Muscle of leg (tissue), 11 donors: ENCODE data around the gene STK11. TPM values are rescaled to one million over a fixed set of nuclear protein-coding genes. Genes with fewer than 3 reads are reported as not detected.

Experiments
- DNase-seq: peaks from one replicate; pipeline ENCODE4 v3.0.0; 2013
- H3K27ac ChIP-seq: one replicate; pipeline ENCODE4 v1.5.1; 2013; ENCODE audit warnings: mild to moderate bottlenecking, low read length, control low read depth
- H3K27me3 ChIP-seq: one replicate; pipeline ENCODE4 v1.6.1; 2013; ENCODE audit warnings: low read length; ENCODE audit not compliant: control insufficient read depth, insufficient read depth
- H3K36me3 ChIP-seq: one replicate; pipeline ENCODE4 v1.6.1; 2013; ENCODE audit warnings: low read length; ENCODE audit not compliant: control insufficient read depth, insufficient read depth
- H3K4me1 ChIP-seq: one replicate; pipeline ENCODE4 v1.6.1; 2013; ENCODE audit warnings: low read length; ENCODE audit not compliant: control insufficient read depth, insufficient read depth
- H3K4me3 ChIP-seq: one replicate; pipeline ENCODE4 v1.5.1; 2013; ENCODE audit warnings: low read length, control low read depth
- H3K9me3 ChIP-seq: replicated peaks from 2 replicates; pipeline ENCODE4 v1.6.1; 2013; ENCODE audit warnings: low read depth, low read length; ENCODE audit not compliant: control insufficient read depth
- WGBS: methylation state at CpG from one replicate; pipeline ENCODE4 v1.1.5; 2013; ENCODE audit warnings: missing lambda C conversion rate; ENCODE audit not compliant: insufficient coverage; 5-methylcytosine and 5-hydroxymethylcytosine counted together
- polyA plus RNA-seq, 8 donors: library from polyadenylated mRNA; unstranded; fragments of 120-200 nt; gene quantifications; one replicate each; pipeline versions ENCODE4 v1.2.1 to v1.2.3, GENCODE V29; 2013; ENCODE audit warnings: inconsistent platforms in 1 of 8, low replicate concordance in 1 of 8; ENCODE audit not compliant: insufficient read length in 8 of 8, insufficient read depth in 1 of 8
- total RNA-seq: library from RNA; stranded (reverse); fragments of 120-200 nt; gene quantifications from one replicate; pipeline ENCODE4 v1.2.4, GENCODE V29; 2013

The STK11 gene
- total and polyA plus RNA-seq, 9 donors = 45.3 to 59.1 (median 56.6) TPM

GRCh38 chr19:1226522-1227303 lies 21.1 kb downstream of the STK11 start:
- no peaks in the 10 kb centered on the region for H3K9me3 ChIP-seq
- 89% methylated on average over 42 of the region's 50 CpGs for WGBS
- peaks cover 53% of the 10 kb centered on the region for H3K36me3 ChIP-seq
- H3K27ac ChIP-seq = no peak overlapping the region
- peaks cover 16% of the 10 kb centered on the region for H3K4me1 ChIP-seq
- H3K27me3 ChIP-seq = no peaks in the 10 kb centered on the region
- no peak overlapping the region for H3K4me3 ChIP-seq
- no peak for DNase-seq

GRCh38 chr19:1227304-1228054 lies 21.9 kb downstream of the STK11 start:
- H3K4me1 ChIP-seq = peaks cover 16% of the 10 kb centered on the region
- WGBS = 92% methylated on average over 39 of the region's 56 CpGs
- H3K4me3 ChIP-seq = no peak overlapping the region
- H3K9me3 ChIP-seq = no peaks in the 10 kb centered on the region
- H3K27ac ChIP-seq = no peak overlapping the region
- peaks cover 45% of the 10 kb centered on the region for H3K36me3 ChIP-seq
- H3K27me3 ChIP-seq = no peaks in the 10 kb centered on the region
- no peak for DNase-seq

- Histone ChIP-seq H3K36me3 (peaks cover 37% of the 10 kb centered on the region), H3K9me3 (no peaks in the 10 kb centered on the region), H3K27me3 (no peaks in the 10 kb centered on the region), H3K4me1 (peaks cover 16% of the 10 kb centered on the region), H3K27ac (no peak overlapping the region), H3K4me3 (no peak overlapping the region)
- DNase-seq = no peak
- 95% methylated on average over 87 of the region's 100 CpGs for WGBS
These were observed 22.8 kb downstream of the STK11 start for GRCh38 chr19:1228161-1228957.

- no peak for DNase-seq
- Histone ChIP-seq H3K9me3 (no peaks in the 10 kb centered on the region), H3K27me3 (no peaks in the 10 kb centered on the region), H3K36me3 (peaks cover 28% of the 10 kb centered on the region), H3K4me3 (no peak overlapping the region), H3K27ac (no peak overlapping the region), H3K4me1 (peaks cover 16% of the 10 kb centered on the region)
- 94% methylated on average over 158 of the region's 158 CpGs for WGBS
These were observed 23.7 kb downstream of the STK11 start for GRCh38 chr19:1229056-1229923.

DNA sequence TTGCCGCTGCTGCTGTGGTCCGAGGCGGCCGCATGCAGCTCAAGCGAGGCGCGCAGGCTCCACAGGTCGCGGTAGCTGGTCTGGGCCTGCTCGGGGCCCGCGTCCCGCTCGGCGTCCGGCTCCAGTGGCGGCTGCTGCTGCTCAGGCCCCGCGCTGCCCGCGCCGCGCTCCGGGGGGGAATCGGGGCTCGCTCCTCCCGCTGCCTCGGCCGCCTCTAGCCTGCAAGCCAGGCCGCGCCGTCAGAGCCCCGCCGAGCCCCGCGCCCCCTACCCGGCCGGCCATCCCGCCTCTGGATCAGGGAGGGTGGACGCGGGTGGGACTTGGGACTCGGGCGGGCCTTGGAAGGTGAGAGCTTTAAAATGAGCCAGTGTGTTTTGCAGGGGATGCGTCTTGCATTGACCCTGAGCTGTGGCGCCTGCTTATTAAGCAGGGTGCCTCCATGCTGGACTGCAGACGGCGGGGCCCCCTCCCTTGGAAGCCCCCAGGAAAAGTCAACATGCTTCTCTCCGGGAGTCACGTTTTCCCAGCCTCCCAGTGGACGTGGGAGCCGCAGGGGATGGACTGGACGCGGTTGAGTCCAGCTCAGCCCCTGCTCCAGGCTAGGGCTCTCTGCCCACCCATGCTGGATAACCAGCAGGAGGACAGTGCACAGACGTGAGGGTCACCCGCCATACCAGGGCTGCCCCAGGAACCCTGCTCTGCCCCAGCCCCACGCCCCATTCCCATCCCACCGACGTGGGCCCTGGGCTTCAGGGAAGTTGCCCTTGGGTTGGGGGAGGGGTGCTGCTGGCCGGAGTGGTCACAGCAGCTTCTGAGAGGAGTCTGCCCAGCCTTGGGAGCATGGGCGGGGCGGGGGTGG lies 24.6 kb downstream of the STK11 start:
- peaks cover 16% of the 10 kb centered on the region for H3K4me1 ChIP-seq
- peaks cover 24% of the 10 kb centered on the region for H3K36me3 ChIP-seq
- DNase-seq = no peak
- no peaks in the 10 kb centered on the region for H3K27me3 ChIP-seq
- no peak overlapping the region for H3K4me3 ChIP-seq
- WGBS = 85% methylated on average over 53 of the region's 61 CpGs
- no peak overlapping the region for H3K27ac ChIP-seq
- no peaks in the 10 kb centered on the region for H3K9me3 ChIP-seq

GRCh38 chr19:1230783-1231489 lies 25.4 kb downstream of the STK11 start:
- H3K4me3 ChIP-seq = no peak overlapping the region
- no peaks in the 10 kb centered on the region for H3K27me3 ChIP-seq
- DNase-seq = no peak
- H3K36me3 ChIP-seq = peaks cover 18% of the 10 kb centered on the region
- peaks cover 16% of the 10 kb centered on the region for H3K4me1 ChIP-seq
- 71% methylated on average over 14 of the region's 38 CpGs for WGBS
- H3K9me3 ChIP-seq = no peaks in the 10 kb centered on the region
- no peak overlapping the region for H3K27ac ChIP-seq

GRCh38 chr19:1231729-1232637 lies 26.4 kb downstream of the STK11 start:
- Histone ChIP-seq H3K27ac (peak overlapping the region; percentile 35), H3K9me3 (no peaks in the 10 kb centered on the region), H3K27me3 (peaks cover 4% of the 10 kb centered on the region), H3K36me3 (peaks cover 9% of the 10 kb centered on the region), H3K4me1 (peaks cover 23% of the 10 kb centered on the region), H3K4me3 (no peak overlapping the region)
- WGBS = 60% methylated on average over 14 of the region's 15 CpGs
- no peak for DNase-seq

- peaks cover 9% of the 10 kb centered on the region for H3K27me3 ChIP-seq
- no peak overlapping the region for H3K4me3 ChIP-seq
- H3K9me3 ChIP-seq = no peaks in the 10 kb centered on the region
- 12% methylated on average over 6 of the region's 15 CpGs for WGBS
- H3K36me3 ChIP-seq = peaks cover 4% of the 10 kb centered on the region
- peaks cover 28% of the 10 kb centered on the region for H3K4me1 ChIP-seq
- peak; percentile 54 for DNase-seq
- H3K27ac ChIP-seq = no peak overlapping the region
These were observed 27.1 kb downstream of the STK11 start for GRCh38 chr19:1232652-1233072.
